ENCODE data around the gene PRKCE.

The PRKCE gene

DNA sequence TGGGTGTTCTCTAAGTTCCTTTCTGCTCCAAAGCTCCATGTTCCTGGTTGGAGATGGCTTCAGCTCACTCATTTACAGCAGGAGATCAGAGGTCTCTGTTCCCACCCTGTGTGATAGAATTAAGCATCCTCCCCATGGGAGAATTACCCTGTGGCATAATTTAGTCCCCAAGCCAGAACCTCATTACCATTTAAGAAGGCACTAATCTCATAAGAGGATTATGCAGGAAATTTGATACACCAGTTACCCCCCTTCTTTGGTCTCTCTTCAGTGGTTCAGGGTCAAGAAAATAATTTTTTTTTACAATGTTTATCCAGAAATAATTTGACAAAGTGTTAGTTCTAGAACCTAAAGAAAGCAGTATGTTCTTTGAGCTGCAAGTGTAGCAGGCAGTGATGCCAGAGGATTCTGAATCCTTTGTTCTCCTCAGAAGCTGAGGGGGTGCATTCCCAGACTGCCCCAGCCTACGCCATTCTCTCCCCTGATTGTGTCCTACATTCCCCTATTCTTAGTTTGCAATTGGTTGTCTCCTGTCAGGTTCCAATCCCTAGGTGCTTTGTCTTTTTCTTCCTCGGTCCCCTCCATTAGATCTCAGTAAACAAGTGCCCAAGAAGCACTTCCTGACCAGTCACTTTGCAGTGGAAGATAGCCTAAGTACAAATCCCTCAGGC is 163.6 kb downstream of the PRKCE start:
- DNase-seq: no peak

DNA sequence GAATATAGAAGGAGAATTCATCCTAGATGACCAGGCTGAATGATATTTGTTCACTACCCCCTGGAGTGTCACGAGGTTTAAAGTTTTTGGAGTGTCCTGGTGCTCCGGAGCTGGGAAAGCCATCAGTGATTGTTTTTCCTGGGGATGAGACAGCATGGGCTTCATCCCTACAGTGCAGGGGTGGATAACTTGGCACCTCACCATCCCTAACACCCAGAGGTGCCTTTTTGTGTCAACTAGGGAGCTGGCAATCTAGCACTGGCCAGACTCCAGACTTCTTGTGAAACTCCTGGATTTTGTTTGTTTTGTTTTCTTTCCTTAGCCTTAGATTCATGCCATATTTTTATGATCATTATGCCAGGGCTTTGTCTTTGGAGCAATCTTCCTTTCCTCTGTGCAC is 164.8 kb downstream of the PRKCE start:
- DNase-seq: no peak

DNA sequence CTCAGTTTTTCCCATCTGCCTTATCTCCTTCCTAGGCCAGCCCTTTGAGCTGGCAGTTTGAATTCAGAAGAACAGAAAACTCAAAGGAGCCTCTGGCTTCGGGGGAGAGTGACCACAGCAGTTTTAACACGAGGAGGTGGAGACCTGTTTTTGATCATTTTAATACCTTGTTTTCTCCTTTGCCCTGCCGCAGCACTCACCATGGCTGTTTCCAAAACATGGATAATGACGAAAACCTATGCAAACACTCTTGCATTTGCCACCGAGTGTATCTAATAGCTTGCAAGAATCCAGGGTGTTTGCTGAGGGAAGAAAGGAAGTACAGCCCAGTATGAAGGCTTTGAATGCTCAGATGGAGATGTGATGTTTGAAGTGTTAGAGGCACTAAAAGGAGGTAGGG is 167.1 kb downstream of the PRKCE start:
- DNase-seq: no peak

DNA sequence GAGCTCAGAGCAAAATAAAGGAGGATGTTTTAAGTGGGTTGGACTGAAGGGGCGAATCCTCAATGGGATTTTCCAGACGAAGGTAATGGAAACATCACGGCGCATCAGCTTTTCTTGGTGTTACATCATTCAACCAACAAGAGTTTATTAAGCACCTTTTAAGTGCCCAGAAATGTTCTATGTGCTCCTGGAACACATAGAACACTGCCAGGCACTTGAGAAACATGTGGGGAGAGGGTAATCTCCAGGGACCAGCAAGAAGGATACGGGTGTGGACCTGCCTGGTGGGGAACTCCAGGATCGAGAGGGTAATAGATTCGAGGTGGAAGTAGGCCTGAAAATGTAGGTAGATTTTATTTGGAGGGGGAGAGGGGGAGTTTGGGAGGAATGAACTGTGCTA is 168.6 kb downstream of the PRKCE start:
- DNase-seq: no peak

DNA sequence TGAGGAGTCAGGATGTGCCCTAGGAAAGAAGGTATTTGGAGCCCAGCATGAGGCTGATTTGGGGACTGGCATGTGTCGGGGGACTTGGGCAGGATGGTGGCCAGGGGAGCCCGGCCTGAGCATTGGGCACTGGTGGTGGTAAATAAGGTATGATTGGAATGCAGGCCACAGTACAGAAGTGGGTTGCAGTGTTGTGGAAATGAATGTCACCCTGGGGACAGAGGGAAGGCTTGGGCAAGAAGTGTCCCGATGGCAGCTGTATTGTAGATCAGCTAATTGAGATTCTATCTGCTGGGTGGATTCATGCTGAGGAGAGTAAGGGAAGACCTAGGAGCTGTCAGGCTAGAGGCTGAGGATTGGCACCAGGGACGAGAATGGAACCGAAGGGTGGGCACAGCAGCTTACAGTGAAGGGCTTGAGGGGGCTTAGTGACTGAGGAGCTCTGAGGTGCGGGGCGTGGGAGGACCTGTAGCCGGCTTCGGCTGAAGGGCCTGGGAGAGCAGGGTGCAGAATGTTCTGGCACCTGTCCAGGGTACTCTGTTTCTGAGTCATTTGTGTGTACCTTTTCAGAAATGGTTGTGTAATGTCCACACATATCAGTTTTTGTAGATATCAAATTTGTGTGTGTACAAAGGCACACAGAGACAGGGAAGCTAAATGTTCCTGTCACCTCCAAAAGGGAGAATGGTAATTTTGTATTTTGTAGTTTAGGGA is 170.2 kb downstream of the PRKCE start:
- DNase-seq: no peak

DNA sequence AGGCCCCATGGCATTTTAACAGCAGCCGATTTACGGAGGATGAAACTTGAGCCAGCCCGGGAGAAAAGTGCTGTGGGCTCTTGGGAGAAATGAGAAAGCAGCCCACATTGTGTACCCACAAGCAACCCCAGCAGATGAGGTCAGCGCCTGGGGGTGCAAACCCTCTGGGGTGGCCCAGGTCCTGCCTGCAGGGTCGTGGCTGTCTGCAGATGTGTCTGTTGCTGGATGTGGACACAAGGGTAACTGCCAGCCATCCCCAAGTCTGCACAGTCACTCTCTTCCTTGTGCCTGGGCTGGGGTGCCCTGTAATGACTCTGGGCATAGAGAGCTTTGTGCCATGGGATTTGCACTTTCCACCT is 170.8 kb downstream of the PRKCE start:
- DNase-seq: no peak

DNA sequence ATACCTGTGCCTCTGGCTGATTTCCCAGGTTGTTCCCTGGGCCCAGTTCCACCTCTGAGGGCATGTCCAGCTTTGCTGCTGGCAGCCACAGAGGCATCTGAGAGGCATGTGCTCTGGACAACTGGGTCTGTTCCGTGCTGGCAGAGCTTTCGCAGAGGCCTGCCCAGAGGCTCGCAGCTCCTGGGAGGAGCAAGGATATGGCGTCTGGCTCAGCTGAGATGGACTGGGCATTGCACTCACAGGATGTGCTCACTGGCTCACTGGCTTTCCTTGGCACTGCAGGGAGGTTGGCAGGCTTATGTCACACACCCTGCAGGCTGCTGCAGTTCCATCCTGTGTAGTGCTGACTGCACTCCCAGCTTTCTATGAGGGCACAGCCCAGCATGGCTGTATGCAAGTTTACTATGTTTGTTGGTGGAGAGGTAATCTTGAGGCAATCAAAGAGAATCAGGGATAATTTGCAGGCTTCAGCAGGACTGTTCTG is 172.3 kb downstream of the PRKCE start:
- no peak for DNase-seq

DNA sequence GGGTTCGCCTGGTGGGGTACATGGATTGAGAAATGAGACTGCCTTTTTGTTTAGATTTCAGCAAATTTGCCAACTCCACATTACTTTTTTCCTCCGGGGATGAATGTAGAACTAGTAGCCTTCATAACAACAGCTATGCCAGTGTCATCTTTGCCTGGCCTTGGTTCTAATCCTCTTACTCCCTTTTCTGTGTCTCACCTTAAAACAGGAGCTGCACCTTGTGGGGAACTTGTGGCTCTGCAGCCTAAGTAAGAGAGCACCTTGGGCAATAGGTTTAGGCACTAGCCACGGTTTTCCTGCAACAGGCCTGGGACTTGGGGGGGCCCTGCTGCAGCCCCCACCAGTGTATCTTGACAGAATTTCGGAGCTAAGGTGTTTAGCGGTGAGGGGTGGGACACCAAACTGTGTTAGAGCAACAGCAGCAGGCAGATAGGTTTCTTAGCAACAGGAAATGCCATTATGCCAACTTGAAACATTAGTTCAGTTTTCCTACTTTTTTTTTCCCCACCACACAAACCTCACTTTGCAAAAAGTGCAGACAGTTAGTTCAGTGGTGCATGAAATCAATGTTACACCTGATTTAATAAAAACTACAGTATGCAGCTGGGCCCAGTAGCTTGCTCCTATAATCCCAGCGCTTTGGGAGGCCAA is 173.7 kb downstream of the PRKCE start:
- DNase-seq: no peak

DNA sequence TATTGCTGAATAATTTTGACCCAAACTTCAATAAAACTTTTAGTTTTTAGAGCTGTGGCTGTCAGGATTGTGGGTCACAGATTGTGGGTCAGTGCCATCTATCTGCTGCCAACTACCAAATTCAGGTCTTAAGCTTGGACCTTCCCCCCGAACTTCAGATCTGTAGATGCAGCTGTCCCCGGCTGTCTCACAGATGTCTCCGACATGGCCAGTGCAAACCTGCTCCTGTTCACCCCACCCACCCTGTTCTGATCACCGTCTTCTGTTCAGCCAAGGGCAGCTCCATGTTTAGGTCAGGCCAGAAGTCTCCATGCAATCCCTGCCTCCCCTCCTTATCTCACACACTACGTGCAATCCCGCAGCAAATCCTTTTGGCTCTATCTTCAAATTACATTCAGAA is 175.0 kb downstream of the PRKCE start:
- no peak for DNase-seq

DNA sequence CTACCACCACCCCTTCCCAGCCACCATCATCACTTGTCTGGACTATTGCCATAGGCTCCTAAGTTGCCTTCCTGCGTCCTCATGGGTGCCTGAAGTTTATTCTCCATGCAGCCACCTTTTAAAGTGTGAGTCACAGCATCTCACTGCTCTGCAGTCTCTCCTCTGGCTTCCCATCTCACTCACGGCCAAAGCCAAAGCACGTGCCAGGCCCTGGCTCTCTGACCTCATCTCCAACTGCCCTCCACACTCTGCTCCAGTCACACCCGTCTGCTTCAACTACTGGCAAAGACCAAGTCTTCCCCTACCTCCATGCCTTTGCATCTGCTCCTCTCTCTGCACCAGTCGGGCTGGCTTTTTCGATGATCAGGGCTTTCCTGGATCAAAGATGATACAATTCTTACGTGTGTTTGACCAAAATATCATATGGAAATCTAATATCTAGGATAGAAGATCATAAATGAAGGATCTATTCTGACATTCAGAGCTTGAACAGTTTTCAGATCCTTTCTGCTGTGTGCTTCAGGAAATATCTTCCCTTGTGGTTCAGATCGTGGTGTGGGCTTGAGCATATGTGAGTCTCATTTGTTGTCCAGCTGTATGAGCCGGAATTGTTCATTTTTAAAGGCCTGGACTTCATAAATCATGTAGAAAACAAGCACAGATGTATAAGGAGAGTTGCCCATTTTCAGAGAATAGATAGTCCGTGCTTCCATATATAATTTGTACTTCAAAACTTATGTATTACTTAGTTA is 175.6 kb downstream of the PRKCE start:
- no peak for DNase-seq

DNA sequence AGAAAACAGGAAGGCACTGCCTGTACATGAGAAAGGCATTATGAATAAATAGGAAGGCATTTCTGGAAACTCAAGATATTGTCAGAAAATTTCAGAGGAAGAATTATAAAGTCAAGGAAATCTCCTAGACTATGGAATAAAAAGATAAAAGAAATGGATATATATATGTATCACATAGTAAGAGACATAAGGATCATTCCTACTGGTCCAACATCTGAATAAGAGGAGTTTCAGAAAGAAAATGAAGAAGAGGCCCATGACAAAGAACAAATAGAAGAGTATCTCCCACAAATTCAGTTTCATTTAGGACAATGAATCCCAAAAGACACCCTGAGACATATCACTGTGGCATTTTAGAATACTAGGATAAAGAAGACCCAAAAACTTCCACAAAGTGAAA is 178.8 kb downstream of the PRKCE start:
- no peak for DNase-seq

DNA sequence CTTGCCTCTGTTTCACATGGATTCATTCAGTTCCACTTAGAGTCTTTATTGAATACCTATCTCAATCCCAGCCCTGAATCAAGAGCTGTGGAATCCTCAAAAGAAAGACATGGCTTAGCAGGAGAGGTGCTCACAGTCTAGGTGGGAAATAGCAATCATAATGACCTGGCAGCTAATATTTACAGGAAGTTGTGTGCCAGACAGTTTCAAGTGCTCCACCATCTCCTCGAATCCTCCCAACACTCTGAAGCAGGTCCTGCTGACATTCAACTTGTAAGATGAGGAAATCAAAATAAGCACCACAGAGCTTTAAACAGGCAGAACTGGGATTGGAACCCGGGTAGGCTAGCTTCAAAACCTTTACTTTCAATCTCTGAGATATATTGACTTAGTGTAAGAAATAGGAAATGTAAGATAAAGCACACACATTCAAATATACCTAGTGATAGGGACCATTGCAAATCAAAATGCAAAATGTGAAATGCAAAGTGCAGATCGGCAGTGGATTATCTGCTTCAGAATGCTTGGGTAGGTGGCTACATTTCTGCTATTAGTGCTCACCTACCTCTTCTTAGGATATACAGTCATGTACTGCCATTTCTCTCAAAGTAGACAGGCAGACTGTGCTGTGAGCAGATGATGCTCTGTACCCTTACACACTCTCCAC is 182.0 kb downstream of the PRKCE start:
- DNase-seq: no peak

DNA sequence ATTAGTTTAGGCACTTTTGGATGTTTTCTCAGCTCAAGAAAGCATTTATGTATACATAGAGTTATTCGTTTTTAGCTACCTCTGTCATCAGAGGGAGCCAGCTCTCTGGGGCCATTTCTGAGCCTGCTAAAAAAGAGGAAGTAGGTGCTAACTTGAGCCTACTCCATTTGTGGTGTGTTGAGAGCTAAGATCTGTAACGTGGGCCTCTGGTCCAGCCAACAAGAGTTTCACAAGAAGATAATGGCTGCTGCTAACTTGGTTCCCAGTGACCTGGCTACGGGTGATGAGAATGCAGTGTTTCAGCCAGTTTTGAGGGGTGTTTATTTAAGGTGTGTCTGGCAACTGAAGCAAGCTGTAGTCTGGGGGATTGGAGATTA is 182.5 kb downstream of the PRKCE start:
- DNase-seq: no peak

DNA sequence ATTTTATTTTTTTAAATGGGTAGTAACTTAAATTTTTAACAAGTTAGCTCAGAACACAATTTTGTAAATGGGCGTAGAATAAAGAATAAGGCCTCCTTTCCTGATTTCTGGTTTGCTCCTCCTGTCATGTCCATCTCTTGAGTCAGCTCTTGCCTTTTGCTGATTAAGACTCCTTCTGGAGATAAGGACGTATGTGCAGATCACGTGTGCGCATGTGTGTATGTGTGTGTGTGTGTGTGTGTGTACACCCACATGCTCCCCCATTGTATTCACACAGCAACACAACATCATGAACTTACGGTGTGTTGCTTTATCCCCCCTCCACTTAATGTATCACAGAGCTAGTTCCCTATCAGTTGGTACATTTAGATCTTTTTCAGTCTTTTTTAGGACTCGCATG is 182.9 kb downstream of the PRKCE start:
- no peak for DNase-seq

DNA sequence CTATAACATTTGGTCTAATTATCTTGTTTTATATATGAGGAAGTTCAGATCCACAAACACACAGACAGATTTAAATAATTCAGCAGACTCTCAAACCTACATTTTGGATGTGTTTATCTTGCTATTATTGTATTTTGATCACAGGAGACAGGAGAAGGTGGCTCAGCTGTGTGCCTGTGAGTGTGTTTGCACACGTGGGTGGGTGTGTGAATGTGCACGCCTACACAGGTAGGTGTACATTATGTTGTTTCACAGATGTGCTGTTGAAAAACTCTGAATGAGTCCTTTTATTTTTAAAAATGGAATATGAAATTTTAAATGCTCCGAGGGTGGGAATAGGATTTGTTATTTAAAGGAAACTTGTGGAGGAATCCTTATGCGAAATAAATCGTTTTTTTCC is 183.4 kb downstream of the PRKCE start:
- no peak for DNase-seq

DNA sequence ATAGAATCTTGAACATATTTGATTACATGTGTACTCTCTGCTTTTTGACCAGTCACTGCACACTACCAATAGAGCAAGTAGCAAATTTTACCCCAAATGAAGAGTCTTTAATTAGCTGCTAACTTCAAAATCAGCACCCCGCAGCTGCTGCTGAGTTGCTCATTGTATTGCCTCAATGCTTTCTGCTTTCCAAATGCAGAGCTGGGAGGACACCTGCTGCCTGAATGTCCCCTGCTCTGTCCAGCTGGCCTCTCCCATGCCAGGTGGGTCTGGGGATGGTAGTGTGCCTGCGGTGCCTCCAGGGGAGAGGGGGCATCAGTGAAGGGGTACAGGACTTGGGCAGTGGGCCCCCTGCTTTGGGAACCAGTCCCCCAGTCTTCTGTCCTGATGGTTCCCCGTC is 184.8 kb downstream of the PRKCE start:
- no peak for DNase-seq

DNA sequence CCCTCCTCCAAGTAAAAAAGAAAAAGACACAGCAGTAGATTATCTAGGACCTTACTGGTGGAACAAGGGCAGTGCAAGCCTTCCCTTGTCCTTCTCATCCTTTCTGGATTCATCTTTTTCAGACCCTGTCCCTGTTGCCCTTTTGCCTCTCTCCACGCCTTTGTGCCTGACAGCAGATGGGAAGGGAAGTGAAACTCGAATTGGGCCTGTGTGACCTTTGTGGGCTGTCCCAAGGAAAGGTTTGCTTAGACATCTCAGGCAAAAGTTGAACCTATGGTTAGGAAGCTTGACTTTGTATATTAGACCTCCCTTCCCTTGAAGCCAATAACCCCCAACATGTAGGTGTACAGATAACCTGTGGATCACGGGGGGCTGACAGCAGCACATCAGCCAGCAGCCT is 185.3 kb downstream of the PRKCE start:
- no peak for DNase-seq

DNA sequence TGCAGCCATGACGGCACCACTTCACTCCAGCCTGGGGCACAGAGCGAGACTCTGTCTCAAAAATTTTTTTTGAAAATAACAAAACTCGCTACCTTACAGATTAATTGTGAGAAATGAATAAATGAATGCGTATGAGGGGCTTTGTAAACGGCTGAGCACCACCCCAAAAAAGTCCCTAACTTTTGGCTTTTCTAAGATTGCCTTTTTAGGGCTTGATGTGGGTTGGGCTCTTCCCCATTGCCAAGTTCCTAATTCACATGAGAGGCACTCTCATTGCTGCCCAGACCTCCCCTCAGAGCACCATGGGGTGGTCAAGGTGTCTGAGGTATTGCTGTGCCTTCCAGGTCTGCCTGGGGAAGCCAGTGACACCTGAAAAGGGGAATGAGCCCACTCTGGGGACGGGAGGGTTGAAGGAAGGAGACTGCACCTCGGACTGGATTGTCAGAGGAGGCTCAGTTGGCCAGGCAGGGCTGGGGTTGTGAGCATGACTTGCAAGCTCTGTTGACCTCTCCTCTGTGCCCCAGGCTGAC is 186.4 kb downstream of the PRKCE start:
- no peak for DNase-seq

DNA sequence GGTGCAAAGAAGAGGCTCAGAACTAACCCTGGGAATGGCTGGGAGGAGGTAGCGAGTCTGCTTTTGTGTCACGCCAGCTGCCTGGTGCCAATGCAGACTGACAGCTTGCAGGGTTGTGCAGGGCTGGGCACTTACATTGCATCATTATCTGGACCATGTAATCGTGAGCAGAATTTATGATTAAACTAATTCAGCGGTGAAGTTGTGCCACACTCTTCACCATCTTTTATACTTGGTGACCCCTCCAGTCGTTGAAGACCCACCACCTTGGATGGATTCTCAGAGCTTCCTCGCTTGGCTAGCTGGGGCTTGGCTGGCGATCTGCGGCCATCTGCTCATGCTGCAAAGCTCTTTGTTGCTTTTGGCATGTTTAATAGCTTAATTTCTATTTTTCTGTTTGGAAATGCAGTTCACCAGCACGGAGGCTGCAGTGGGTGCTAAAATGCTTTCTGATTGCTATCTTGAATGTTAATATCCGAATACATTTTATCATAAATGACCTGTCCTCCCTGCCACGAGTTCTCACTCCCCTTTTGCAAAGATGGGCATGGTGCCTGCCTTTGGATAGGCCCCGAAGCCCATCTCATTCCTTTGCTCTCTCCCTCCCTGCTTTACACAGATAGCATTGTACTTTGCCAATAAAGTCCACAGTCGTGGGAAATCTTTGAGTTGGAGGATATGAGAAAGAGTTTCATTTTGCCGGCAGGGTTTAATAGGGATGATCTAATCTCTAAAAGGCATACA is 188.2 kb downstream of the PRKCE start:
- no peak for DNase-seq

DNA sequence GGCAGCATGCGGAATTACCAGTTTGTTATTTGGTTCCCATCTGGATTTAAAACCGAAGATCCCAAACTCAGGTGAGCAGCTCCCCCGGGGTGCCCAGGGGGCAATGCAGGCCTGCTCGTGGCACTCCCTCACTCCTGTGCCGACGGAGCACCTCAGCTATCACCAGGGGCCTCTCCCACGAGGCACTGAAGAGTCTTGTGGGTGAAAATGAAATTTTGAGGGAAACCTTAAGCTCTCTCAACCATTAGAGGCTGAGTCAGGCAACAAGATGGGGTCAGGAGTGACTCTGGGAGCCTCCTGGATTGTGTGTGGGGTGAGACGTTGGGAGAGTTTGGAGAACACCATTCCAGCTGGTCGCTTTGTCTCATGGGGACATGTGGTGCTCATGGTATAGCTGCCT is 189.0 kb downstream of the PRKCE start:
- no peak for DNase-seq

DNA sequence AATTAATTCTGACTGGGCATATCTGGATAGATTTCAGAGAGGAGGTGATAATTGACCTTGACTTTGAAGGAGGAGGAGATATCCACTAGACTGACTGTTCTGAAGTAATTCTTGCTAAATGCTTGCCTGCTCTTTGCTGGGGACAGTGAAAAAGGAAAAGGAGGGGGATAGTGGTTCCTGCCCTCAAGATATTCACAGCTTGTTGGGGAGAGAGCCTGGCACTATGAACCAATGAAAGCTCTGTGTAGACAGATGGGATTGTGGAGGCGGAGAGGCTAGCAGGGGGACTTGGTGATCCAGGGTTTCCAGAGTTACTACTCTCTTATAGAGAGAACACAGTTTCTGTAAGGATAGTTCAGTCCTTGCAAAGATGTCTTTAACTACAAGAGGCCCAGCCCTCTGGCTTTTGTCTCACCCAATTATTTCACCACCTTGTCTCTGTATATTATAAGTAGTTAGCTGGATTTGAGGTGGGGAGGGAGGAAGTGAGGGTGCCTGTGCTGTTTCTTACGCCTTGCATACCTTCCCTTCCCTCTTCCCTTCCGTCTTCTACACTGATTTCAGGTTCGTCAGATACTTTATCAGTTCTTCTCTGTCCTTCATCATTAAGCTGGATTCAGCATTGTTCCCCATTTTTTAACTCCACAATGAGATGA is 190.4 kb downstream of the PRKCE start:
- DNase-seq: no peak

DNA sequence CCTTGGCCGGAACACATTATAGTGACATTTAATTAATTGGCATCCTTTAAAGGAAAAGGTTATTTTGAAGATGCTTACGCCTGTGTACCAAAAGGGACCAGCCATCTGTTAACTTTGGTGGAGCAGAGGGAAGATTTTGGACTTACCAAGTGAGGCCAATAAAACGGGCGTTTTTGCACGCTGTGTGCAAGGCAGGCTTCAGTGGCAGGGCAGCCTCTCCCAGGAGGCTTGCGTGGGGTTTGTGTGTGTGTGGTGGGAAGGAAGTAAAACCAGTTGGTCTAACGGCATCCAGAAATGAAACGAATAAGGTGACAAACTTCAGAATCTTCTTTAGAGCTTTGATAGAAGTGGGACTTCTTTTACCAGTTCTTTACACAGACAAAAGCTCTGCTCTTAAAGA is 191.7 kb downstream of the PRKCE start:
- no peak for DNase-seq
